ENCODE results near the gene CLIC4.

DNA sequence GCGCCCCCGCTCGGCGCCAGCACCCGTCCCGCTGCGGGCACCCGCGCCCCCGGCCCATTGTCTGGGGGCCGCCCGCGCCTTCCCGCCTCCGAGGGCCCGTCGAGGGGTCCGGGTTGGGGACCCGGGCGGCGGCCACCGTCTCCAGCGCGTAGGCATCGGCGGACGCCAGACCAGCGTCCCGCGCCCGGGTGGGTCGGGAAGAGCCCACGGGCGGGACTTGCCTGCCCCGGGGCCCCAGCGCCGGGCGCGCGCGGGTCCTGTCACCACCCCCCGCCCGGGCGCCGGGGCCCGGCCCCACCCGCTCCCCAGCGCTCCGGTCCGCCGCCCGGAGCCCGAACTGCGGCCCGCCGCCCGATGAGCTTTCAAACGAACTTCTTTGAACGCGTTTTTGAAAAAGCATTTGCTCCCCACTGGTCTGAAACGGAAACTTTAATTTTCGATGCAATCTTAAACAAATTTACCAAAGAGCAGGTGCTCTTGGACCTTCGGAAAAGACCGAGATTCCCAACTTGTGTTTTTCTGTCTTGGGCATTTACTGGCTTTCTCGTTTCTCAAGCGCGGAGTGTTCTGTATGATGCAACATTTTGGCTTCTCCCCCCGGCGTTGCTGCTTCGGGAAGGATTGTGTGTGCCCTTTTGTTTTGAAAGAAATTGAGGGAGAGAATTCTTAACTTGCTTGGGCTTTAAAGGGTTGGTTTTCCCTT lies 615 bp downstream of the CLIC4 start:
- TF ChIP-seq, protein P1, sequence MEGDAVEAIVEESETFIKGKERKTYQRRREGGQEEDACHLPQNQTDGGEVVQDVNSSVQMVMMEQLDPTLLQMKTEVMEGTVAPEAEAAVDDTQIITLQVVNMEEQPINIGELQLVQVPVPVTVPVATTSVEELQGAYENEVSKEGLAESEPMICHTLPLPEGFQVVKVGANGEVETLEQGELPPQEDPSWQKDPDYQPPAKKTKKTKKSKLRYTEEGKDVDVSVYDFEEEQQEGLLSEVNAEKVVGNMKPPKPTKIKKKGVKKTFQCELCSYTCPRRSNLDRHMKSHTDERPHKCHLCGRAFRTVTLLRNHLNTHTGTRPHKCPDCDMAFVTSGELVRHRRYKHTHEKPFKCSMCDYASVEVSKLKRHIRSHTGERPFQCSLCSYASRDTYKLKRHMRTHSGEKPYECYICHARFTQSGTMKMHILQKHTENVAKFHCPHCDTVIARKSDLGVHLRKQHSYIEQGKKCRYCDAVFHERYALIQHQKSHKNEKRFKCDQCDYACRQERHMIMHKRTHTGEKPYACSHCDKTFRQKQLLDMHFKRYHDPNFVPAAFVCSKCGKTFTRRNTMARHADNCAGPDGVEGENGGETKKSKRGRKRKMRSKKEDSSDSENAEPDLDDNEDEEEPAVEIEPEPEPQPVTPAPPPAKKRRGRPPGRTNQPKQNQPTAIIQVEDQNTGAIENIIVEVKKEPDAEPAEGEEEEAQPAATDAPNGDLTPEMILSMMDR (IDR thresholded peaks at IDR 0.05), result no peak
- TF ChIP-seq NFYB (CRISPR knock-in tag; conservative IDR thresholded peaks at IDR 0.05; ENCODE audit: low read depth) (no peak), TEAD4 (CRISPR knock-in tag; IDR thresholded peaks at IDR 0.05) (no peak), SP1 (CRISPR knock-in tag; conservative IDR thresholded peaks at IDR 0.05) (no peak), ATF3 (CRISPR knock-in tag; conservative IDR thresholded peaks at IDR 0.05) (no peak; the same call in 1 of the 2 replicates), FOXP1 (CRISPR knock-in tag; IDR thresholded peaks at IDR 0.05; ENCODE audit: borderline replicate concordance) (no peak), MXD4 (CRISPR knock-in tag; IDR thresholded peaks at IDR 0.05; ENCODE audit: borderline replicate concordance) (no peak)
- TF ChIP-seq, protein P2, sequence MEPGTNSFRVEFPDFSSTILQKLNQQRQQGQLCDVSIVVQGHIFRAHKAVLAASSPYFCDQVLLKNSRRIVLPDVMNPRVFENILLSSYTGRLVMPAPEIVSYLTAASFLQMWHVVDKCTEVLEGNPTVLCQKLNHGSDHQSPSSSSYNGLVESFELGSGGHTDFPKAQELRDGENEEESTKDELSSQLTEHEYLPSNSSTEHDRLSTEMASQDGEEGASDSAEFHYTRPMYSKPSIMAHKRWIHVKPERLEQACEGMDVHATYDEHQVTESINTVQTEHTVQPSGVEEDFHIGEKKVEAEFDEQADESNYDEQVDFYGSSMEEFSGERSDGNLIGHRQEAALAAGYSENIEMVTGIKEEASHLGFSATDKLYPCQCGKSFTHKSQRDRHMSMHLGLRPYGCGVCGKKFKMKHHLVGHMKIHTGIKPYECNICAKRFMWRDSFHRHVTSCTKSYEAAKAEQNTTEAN (CRISPR knock-in tag; IDR thresholded peaks at IDR 0.05), result no peak
- TF ChIP-seq, protein P3, sequence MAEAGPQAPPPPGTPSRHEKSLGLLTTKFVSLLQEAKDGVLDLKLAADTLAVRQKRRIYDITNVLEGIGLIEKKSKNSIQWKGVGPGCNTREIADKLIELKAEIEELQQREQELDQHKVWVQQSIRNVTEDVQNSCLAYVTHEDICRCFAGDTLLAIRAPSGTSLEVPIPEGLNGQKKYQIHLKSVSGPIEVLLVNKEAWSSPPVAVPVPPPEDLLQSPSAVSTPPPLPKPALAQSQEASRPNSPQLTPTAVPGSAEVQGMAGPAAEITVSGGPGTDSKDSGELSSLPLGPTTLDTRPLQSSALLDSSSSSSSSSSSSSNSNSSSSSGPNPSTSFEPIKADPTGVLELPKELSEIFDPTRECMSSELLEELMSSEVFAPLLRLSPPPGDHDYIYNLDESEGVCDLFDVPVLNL (CRISPR knock-in tag; IDR thresholded peaks at IDR 0.05; ENCODE audit: borderline replicate concordance, low read depth), result no peak
